ENCODE measurements around the gene AP2S1. TPM values are rescaled to one million over a fixed set of nuclear protein-coding genes. Genes with fewer than 3 reads are reported as not detected.
"Not testable (repeated sequence)": the region's sequence is repeated elsewhere in the genome, so short reads cannot be mapped to it uniquely, and the experiment has no call there.

Gene AP2S1
- total RNA-seq, 1 experiment from 2014 or later: 146 TPM

DNA sequence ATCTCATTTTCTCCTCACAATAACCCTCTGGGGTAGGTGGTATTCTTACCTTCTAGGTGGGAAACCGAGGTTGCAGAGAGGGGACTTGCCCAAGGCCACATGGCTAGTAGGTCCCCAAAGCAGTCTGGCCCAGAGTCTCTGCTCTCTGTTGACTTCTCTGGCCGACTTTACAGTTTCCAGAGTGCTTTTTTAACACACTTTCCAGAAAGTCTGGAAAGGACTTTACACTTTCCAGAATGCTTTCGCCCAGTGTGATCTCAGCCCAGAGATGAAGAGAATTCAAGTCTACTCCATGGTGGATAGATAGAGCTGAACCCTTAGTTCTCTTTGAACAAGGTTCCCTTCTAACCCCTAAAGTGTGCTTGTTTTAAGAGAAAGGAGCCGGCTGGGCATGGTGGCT lies 22.3 kb upstream of the AP2S1 start:
- Histone ChIP-seq H3K36me3 (ENCODE audit: control insufficient read depth, insufficient read depth, low read length) (no peaks in the 10 kb centered on the region), H3K9me3 (ENCODE audit: control insufficient read depth, insufficient read depth, low read depth, low read length) (no peaks in the 10 kb centered on the region), H3K4me1 (ENCODE audit: control insufficient read depth, insufficient read depth, low read length) (peaks cover 51% of the 10 kb centered on the region), H3K27me3 (ENCODE audit: control insufficient read depth, insufficient read depth, low read length) (no peaks in the 10 kb centered on the region), H3K4me3 (ENCODE audit: low read depth in 2 of 2, low read length in 2 of 2) (no peak overlapping the region), H3K27ac (ENCODE audit: low read length) (peak overlapping the region; percentile 79)
- no TSS peak for BruUV-seq (replicated peaks)
- CTCF ChIA-PET: no interaction called here
- DNase-seq (ENCODE audit: low read depth, low spot score) (no peak), ATAC-seq (no peak)
- POLR2A ChIA-PET: interaction anchor here (0.6 to 0.7 kb wide), 3 partner anchors 11 to 83 kb away, joined by 3 to 5 read pairs (median 4); no protein-coding TSS in a partner anchor
- in situ Hi-C loops (cut with HindIII; ENCODE audit: low pct_unique_long_range_greater_than_20kb, low sequenced_read_pairs) (no loop called here), intact Hi-C loops (cut with micrococcal nuclease; ENCODE audit: unreplicated experiment) (no loop called here)
- TF ChIP-seq, protein P1, sequence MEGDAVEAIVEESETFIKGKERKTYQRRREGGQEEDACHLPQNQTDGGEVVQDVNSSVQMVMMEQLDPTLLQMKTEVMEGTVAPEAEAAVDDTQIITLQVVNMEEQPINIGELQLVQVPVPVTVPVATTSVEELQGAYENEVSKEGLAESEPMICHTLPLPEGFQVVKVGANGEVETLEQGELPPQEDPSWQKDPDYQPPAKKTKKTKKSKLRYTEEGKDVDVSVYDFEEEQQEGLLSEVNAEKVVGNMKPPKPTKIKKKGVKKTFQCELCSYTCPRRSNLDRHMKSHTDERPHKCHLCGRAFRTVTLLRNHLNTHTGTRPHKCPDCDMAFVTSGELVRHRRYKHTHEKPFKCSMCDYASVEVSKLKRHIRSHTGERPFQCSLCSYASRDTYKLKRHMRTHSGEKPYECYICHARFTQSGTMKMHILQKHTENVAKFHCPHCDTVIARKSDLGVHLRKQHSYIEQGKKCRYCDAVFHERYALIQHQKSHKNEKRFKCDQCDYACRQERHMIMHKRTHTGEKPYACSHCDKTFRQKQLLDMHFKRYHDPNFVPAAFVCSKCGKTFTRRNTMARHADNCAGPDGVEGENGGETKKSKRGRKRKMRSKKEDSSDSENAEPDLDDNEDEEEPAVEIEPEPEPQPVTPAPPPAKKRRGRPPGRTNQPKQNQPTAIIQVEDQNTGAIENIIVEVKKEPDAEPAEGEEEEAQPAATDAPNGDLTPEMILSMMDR (IDR thresholded peaks at IDR 0.05): no peak
- no peak for TF ChIP-seq TCF7L2 (IDR thresholded peaks at IDR 0.05; ENCODE audit: low read depth, low read length)
- TF ChIP-seq, protein P2, sequence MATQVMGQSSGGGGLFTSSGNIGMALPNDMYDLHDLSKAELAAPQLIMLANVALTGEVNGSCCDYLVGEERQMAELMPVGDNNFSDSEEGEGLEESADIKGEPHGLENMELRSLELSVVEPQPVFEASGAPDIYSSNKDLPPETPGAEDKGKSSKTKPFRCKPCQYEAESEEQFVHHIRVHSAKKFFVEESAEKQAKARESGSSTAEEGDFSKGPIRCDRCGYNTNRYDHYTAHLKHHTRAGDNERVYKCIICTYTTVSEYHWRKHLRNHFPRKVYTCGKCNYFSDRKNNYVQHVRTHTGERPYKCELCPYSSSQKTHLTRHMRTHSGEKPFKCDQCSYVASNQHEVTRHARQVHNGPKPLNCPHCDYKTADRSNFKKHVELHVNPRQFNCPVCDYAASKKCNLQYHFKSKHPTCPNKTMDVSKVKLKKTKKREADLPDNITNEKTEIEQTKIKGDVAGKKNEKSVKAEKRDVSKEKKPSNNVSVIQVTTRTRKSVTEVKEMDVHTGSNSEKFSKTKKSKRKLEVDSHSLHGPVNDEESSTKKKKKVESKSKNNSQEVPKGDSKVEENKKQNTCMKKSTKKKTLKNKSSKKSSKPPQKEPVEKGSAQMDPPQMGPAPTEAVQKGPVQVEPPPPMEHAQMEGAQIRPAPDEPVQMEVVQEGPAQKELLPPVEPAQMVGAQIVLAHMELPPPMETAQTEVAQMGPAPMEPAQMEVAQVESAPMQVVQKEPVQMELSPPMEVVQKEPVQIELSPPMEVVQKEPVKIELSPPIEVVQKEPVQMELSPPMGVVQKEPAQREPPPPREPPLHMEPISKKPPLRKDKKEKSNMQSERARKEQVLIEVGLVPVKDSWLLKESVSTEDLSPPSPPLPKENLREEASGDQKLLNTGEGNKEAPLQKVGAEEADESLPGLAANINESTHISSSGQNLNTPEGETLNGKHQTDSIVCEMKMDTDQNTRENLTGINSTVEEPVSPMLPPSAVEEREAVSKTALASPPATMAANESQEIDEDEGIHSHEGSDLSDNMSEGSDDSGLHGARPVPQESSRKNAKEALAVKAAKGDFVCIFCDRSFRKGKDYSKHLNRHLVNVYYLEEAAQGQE (IDR thresholded peaks at IDR 0.05; ENCODE audit: insufficient read depth in 1 of 2, low read depth in 2 of 2, low read length in 1 of 2): no peak
- no peak for TF ChIP-seq POLR2AphosphoS5 (IDR thresholded peaks at IDR 0.05; ENCODE audit: low read depth, low read length)
- TF ChIP-seq SIN3A (IDR thresholded peaks at IDR 0.05; ENCODE audit: borderline replicate concordance, insufficient read depth, low read depth, low read length): no peak

- in situ Hi-C loops (cut with HindIII; ENCODE audit: low pct_unique_long_range_greater_than_20kb, low sequenced_read_pairs); H3K36me3 ChIP-seq (ENCODE audit: control insufficient read depth, insufficient read depth, low read length); ATAC-seq; H3K4me3 ChIP-seq (ENCODE audit: low read depth in 2 of 2, low read length in 2 of 2); DNase-seq (ENCODE audit: low read depth, low spot score); H3K9me3 ChIP-seq (ENCODE audit: control insufficient read depth, insufficient read depth, low read depth, low read length); H3K27me3 ChIP-seq (ENCODE audit: control insufficient read depth, insufficient read depth, low read length); POLR2A ChIA-PET; intact Hi-C loops (cut with micrococcal nuclease; ENCODE audit: unreplicated experiment); CTCF ChIA-PET; BruUV-seq (replicated peaks): not testable (repeated sequence)
- peaks cover 67% of the 10 kb centered on the region for H3K4me1 ChIP-seq (ENCODE audit: control insufficient read depth, insufficient read depth, low read length)
- peak overlapping the region; percentile 59; the same call in 1 of the 2 replicates for H3K27ac ChIP-seq (ENCODE audit: low read length)
Observed at GRCh38 chr19:46871173-46871572, 20.5 kb upstream of the AP2S1 start.

DNA sequence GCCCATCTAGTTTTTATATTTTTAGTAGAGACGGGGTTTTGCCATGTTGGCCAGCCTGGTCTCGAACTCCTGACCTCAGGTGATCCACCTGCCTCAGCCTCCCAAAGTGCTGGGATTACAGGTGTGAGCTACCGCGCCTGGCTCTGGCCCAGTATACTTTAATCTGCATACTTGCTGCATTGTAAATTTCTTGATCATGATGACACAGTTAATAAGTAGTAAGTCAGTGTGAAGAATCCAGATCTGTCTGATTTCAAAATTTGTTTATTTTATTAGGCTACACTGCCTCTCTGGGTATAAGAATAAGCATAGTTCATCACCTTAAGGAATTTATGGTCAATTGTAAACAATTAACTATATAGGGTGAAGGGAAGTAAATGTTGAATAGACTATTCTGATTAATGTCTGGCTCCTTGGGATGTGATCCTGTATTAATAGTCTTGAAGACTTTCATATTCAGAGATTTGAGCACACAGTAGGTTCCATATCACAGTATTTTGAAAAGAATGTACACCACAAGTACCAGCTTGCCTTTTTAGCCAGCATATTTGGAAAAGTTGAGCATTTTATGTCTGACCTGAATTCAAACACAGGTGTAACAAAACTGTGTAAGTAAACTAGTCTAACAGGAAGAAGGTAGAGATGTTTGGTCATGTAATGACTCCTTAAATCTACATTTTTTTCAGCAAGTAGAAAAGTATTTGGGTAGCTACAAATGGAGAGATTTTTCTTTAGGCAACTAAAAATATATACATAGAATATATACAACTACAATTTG lies 17.6 kb upstream of the AP2S1 start:
- TF ChIP-seq TCF7L2 (IDR thresholded peaks at IDR 0.05; ENCODE audit: low read depth, low read length): no peak
- TF ChIP-seq, protein P2 (IDR thresholded peaks at IDR 0.05; ENCODE audit: insufficient read depth in 1 of 2, low read depth in 2 of 2, low read length in 1 of 2): no peak
- TF ChIP-seq POLR2AphosphoS5 (IDR thresholded peaks at IDR 0.05; ENCODE audit: low read depth, low read length): no peak
- TF ChIP-seq, protein P1 (IDR thresholded peaks at IDR 0.05): no peak
- no peak for TF ChIP-seq SIN3A (IDR thresholded peaks at IDR 0.05; ENCODE audit: borderline replicate concordance, insufficient read depth, low read depth, low read length)
- DNase-seq (ENCODE audit: low read depth, low spot score) (no peak), ATAC-seq (no peak)
- intact Hi-C loops (cut with micrococcal nuclease; ENCODE audit: unreplicated experiment) (loop anchor here (5.0 to 10.0 kb wide), 2 partner anchors 57 to 124 kb away; no protein-coding TSS in a partner anchor), in situ Hi-C loops (cut with HindIII; ENCODE audit: low pct_unique_long_range_greater_than_20kb, low sequenced_read_pairs) (no loop called here)
- peak overlapping the region; percentile 94 for H3K27ac ChIP-seq (ENCODE audit: low read length)
- H3K4me1 ChIP-seq (ENCODE audit: control insufficient read depth, insufficient read depth, low read length): peaks cover 68% of the 10 kb centered on the region
- H3K27me3 ChIP-seq (ENCODE audit: control insufficient read depth, insufficient read depth, low read length): no peaks in the 10 kb centered on the region
- POLR2A ChIA-PET: no interaction called here
- no peaks in the 10 kb centered on the region for H3K9me3 ChIP-seq (ENCODE audit: control insufficient read depth, insufficient read depth, low read depth, low read length)
- no peak overlapping the region for H3K4me3 ChIP-seq (ENCODE audit: low read depth in 2 of 2, low read length in 2 of 2)
- H3K36me3 ChIP-seq (ENCODE audit: control insufficient read depth, insufficient read depth, low read length): no peaks in the 10 kb centered on the region
- CTCF ChIA-PET: interaction anchor here (0.6 kb wide), 1 partner anchor 1842 kb away, joined by 5 read pairs; no protein-coding TSS in a partner anchor
- BruUV-seq (replicated peaks): no TSS peak

All from Panc1 (cell line).